GM19035 (cell line): Measurements from ENCODE around the gene FOXK1.
A peak's percentile ranks its signal among the peaks of the same experiment; 100 is the strongest.

Source experiments
- ATAC-seq: cut with Tn5 transposase; IDR thresholded peaks from one replicate; pipeline ENCODE4 v1.9.1; 2021; ENCODE audit not compliant: unreplicated experiment

FOXK1 gene

GRCh38 chr7:4694305-4694704 is 12.2 kb downstream of the FOXK1 start:
- ATAC-seq, result no peak

- no peak for ATAC-seq
Measured at GRCh38 chr7:4698707-4699275, 16.7 kb downstream of the FOXK1 start.

- ATAC-seq, result no peak
Measured at GRCh38 chr7:4699841-4700240, 17.7 kb downstream of the FOXK1 start.

- ATAC-seq, result no peak
Measured at GRCh38 chr7:4700577-4701235, 18.6 kb downstream of the FOXK1 start.

- ATAC-seq, result no peak
Measured at GRCh38 chr7:4702961-4703512, 20.9 kb downstream of the FOXK1 start.

GRCh38 chr7:4703532-4703931 is 21.4 kb downstream of the FOXK1 start:
- no peak for ATAC-seq

- no peak for ATAC-seq
Measured at GRCh38 chr7:4706384-4707216, 24.5 kb downstream of the FOXK1 start.

GRCh38 chr7:4707217-4707741 is 25.2 kb downstream of the FOXK1 start:
- ATAC-seq, result no peak

- no peak for ATAC-seq
Measured at GRCh38 chr7:4707980-4708411, 25.9 kb downstream of the FOXK1 start.

GRCh38 chr7:4709187-4709586 is 27.1 kb downstream of the FOXK1 start:
- ATAC-seq, result no peak

- no peak for ATAC-seq
Measured at GRCh38 chr7:4711093-4711492, 29.0 kb downstream of the FOXK1 start.

- no peak for ATAC-seq
Measured at GRCh38 chr7:4711634-4712033, 29.5 kb downstream of the FOXK1 start.

GRCh38 chr7:4712281-4713182 is 30.4 kb downstream of the FOXK1 start:
- peak; percentile 37 for ATAC-seq

- ATAC-seq, result peak; percentile 85
Measured at GRCh38 chr7:4713183-4713784, 31.2 kb downstream of the FOXK1 start.

- ATAC-seq, result no peak
Measured at GRCh38 chr7:4714161-4714700, 32.1 kb downstream of the FOXK1 start.

- no peak for ATAC-seq
Measured at GRCh38 chr7:4714767-4715409, 32.8 kb downstream of the FOXK1 start.

GRCh38 chr7:4715410-4715776 is 33.3 kb downstream of the FOXK1 start:
- no peak for ATAC-seq

- no peak for ATAC-seq
Measured at GRCh38 chr7:4716946-4717795, 35.1 kb downstream of the FOXK1 start.
